ENCODE results near the gene CACNA1E.

DNA sequence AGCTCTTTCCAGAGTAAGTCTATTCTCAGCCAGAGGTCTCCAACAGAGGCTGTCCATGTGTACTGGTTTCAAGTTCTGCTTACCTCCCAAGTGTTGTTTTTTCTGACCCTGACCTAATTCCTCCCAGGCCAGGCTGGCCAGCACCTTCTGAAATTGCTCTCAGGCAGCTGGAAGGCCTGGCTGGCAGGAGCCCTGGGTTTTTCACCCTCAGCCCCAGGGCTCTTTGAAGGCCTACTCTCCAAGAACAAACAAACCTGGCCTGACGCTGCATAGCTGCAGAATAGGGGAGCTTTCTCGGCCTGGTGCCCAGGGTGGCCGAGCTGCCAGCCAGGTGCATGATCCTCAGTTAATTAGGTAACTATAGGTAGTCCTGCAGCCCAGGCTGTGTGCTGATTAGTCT, 147.5 kb downstream of the CACNA1E start:
- TF ChIP-seq, protein P1, sequence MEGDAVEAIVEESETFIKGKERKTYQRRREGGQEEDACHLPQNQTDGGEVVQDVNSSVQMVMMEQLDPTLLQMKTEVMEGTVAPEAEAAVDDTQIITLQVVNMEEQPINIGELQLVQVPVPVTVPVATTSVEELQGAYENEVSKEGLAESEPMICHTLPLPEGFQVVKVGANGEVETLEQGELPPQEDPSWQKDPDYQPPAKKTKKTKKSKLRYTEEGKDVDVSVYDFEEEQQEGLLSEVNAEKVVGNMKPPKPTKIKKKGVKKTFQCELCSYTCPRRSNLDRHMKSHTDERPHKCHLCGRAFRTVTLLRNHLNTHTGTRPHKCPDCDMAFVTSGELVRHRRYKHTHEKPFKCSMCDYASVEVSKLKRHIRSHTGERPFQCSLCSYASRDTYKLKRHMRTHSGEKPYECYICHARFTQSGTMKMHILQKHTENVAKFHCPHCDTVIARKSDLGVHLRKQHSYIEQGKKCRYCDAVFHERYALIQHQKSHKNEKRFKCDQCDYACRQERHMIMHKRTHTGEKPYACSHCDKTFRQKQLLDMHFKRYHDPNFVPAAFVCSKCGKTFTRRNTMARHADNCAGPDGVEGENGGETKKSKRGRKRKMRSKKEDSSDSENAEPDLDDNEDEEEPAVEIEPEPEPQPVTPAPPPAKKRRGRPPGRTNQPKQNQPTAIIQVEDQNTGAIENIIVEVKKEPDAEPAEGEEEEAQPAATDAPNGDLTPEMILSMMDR (conservative IDR thresholded peaks at IDR 0.05; ENCODE audit: low read depth, low read length): no peak
- TF ChIP-seq EZH2 (IDR thresholded peaks at IDR 0.05; ENCODE audit: borderline replicate concordance, low read depth, low read length, poor library complexity, severe bottlenecking): no peak
